HG02981 (cell line): ENCODE measurements around the gene IL21R.
A peak's percentile ranks its signal among the peaks of the same experiment; 100 is the strongest.

Experiments used
- ATAC-seq: cut with Tn5 transposase; IDR thresholded peaks from one replicate; pipeline ENCODE4 v1.9.1; 2021; ENCODE audit warnings: mild to moderate bottlenecking, moderate library complexity; ENCODE audit not compliant: unreplicated experiment

Gene IL21R

DNA sequence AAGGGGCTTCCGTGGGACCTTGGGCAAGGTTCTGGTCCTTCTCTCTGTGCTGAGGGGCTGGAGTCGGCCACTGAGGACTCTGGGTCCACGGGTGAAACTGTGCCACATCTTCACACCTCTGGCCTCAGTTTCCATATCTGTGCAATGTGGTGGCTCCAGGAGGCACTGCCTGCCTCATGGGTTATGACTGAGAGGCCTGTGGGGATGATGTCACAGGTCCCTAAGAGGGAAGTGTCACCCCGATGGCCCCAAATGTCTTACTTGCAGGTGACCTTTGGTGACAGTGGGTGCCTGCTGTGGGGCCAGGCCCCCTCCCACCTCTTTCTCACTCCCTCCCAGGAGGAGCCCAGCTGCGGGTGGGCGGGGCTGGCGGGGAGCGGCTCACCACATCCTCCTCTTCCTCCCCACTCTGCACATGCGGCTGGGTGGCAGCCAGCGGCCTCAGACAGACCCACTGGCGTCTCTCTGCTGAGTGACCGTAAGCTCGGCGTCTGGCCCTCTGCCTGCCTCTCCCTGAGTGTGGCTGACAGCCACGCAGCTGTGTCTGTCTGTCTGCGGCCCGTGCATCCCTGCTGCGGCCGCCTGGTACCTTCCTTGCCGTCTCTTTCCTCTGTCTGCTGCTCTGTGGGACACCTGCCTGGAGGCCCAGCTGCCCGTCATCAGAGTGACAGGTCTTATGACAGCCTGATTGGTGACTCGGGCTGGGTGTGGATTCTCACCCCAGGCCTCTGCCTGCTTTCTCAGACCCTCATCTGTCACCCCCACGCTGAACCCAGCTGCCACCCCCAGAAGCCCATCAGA is at the start of gene IL21R:
IL21R (plus strand) TSS at position 407 of the 801 bp plus-strand sequence. CDS start 27,898 bp downstream, outside the sequence.
- peak; percentile 55 for ATAC-seq

DNA sequence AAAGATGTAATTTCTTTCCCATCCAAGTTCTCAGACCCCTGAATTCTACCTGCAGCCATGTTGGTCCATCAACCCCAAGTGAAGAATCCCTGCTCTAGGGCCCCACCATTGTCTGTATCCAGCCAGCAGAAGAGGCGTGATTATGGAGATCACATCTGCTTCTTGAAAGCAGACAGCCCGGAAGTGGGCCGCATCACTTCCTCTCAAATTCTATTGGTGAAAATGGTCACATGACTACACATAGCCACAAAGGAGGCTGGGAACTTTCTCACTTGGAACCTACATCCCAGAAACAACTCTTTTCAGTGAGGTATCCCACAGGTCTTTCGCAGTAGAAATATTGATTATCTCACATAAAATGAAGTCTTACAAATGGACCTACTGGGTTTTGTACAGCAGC is 48.1 kb upstream of the IL21R start:
- ATAC-seq, result no peak

DNA sequence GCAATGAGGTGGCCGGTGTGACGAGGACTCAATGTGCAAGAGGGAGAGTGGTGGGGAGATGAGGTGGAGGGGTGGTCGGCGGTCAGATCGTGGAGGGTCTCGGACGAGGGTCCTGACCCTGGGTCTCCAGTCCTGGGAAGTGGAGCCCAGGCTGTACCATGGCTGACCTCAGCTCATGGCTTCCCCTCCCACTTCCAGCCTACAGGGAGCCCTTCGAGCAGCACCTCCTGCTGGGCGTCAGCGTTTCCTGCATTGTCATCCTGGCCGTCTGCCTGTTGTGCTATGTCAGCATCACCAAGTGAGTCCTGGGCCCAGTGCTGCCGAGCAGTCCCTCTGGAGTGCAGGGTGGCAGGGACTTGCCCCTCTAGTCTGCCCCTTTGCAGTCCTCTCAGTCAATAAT is 46.4 kb upstream of the IL21R start:
- ATAC-seq, result no peak

DNA sequence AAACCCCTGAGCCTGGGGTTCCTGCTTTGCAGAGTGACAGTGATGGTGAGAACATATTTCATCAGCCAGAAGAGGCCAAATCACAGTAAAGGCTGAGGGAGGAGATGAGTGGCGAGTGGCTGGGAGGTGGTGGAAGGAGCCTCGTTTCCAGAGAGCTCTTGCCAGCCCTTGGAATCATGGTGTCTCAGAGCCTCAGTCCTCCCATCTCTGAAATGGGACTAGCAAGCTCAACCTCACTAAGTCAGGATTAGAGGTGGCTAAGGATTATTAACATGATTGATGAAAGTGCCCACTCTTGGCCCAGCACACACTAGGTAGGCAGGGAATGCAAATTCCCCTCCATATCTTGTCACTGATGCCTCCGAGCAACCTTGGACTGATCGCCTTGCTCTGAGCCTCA is 45.2 kb upstream of the IL21R start:
- no peak for ATAC-seq

DNA sequence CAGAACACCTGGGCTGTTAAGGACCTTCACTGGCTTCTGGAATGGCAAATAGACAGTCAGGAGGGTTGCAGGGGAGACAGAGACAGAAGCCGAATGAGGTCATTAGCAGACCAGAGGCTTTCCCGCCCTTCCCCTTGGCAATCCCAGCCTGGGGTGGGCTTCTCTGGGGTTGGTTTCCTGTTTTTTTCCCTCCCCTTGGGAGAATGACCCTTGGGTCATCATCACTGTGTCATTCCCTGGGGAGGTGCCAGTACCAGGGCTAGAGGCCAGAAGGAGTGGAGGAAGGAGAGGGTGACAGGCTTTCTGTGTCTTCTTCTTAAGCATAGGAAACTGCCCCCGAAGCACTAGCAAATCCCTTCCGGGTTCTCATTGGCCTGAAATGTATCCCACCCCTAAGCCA is 42.9 kb upstream of the IL21R start:
- no peak for ATAC-seq

DNA sequence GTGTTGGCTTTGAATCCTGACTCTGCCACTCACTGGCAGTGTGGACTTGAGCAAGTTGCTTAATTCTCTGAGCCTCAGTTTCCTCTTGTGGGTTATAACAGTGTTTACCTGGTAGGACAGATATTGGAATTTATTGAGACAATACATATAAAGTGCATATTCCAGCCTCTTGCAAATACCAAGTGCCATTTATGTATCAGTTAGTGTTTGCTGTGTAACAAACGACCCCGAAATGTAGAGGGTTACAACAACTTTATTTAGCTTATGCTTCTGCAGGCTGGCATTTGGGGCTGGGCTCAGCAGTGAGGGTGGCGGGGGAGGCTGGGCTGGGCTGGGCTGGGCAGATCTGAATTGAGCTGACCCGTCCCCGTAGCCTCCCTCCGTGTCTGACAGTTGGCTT is 42.4 kb upstream of the IL21R start:
- no peak for ATAC-seq

DNA sequence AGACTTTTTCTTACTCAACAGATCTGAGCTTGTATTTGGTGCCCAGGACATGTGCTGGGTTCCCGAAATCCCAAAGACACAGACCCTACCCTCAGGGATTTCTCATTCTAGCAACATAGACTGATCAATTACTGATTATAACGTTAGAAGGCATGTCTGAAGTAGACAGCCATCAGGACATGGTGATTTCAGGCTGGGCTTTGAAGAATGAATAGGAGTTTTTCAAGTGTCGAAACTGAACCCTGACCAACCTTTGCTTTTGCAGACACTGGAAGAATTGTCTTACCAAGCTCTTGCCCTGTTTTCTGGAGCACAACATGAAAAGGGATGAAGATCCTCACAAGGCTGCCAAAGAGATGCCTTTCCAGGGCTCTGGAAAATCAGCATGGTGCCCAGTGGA is 40.0 kb upstream of the IL21R start:
- no peak for ATAC-seq

DNA sequence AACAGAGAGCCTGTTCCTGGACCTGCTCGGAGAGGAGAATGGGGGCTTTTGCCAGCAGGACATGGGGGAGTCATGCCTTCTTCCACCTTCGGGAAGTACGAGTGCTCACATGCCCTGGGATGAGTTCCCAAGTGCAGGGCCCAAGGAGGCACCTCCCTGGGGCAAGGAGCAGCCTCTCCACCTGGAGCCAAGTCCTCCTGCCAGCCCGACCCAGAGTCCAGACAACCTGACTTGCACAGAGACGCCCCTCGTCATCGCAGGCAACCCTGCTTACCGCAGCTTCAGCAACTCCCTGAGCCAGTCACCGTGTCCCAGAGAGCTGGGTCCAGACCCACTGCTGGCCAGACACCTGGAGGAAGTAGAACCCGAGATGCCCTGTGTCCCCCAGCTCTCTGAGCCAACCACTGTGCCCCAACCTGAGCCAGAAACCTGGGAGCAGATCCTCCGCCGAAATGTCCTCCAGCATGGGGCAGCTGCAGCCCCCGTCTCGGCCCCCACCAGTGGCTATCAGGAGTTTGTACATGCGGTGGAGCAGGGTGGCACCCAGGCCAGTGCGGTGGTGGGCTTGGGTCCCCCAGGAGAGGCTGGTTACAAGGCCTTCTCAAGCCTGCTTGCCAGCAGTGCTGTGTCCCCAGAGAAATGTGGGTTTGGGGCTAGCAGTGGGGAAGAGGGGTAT is 39.3 kb upstream of the IL21R start:
- ATAC-seq, result no peak

DNA sequence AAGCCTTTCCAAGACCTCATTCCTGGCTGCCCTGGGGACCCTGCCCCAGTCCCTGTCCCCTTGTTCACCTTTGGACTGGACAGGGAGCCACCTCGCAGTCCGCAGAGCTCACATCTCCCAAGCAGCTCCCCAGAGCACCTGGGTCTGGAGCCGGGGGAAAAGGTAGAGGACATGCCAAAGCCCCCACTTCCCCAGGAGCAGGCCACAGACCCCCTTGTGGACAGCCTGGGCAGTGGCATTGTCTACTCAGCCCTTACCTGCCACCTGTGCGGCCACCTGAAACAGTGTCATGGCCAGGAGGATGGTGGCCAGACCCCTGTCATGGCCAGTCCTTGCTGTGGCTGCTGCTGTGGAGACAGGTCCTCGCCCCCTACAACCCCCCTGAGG is 38.7 kb upstream of the IL21R start:
- no peak for ATAC-seq

DNA sequence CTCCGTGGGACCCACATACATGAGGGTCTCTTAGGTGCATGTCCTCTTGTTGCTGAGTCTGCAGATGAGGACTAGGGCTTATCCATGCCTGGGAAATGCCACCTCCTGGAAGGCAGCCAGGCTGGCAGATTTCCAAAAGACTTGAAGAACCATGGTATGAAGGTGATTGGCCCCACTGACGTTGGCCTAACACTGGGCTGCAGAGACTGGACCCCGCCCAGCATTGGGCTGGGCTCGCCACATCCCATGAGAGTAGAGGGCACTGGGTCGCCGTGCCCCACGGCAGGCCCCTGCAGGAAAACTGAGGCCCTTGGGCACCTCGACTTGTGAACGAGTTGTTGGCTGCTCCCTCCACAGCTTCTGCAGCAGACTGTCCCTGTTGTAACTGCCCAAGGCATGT is 38.2 kb upstream of the IL21R start:
- no peak for ATAC-seq

DNA sequence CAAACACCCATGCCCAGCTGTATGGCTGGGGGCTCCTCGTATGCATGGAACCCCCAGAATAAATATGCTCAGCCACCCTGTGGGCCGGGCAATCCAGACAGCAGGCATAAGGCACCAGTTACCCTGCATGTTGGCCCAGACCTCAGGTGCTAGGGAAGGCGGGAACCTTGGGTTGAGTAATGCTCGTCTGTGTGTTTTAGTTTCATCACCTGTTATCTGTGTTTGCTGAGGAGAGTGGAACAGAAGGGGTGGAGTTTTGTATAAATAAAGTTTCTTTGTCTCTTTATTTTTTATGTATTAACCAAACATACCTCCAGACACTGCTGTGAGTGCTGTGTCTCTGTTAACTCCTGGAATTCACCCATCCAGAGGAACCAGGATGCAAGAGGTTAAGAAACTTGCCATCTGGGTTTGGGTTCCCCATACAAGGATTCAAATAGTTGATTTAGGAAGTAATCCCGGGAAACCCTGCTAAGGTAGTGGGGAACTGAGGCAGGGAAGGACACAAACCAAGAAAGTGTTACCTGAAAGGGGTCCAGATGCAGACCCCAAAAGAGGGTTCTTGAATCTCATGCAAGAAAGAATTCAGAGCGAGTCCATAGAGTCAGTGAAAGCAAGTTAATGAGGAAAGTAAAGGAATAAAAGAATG is 37.4 kb upstream of the IL21R start:
- no peak for ATAC-seq

DNA sequence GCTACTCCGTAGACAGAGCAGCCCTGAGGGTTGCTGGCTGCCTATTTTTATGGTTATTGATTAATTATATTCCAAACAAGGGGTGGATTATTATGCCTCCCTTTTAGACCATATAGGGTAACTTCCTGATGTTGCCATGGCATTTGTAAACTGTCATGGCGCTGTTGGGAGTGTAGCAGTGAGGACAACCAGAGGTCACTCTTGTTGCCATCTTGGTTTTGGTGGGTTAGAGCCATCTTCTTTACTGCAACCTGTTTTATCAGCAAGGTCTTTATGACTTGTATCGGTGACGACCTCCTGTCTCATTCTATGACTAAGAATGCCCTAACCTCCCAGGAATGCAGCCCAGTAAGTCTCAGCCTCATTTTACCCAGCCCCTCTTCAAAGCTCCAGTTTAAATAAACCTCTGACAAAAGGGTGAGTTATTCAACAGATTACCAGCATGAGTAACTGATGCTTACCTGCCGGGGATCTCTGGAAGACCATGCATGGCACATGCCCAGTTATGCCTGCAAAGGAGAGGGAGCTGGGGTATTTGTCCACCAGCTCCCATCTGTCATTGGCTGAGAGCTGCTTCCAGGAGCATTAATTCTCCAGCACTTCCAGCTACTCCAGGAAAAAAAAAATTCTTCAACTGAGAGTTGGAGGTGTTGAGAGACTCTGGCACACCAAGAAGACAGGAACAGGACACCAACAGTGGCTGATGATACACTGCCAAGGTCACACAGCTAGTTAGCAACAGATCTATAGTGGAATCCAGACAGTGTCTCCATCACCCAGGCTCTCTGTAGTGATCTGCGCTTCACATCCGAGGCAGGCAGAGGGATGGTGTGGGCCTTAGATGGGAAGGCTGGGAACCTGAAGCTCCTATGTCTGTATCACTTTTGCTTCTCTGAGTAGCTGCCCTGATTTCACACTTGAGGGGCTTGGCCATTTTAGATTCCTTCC is 36.6 kb upstream of the IL21R start:
- no peak for ATAC-seq

DNA sequence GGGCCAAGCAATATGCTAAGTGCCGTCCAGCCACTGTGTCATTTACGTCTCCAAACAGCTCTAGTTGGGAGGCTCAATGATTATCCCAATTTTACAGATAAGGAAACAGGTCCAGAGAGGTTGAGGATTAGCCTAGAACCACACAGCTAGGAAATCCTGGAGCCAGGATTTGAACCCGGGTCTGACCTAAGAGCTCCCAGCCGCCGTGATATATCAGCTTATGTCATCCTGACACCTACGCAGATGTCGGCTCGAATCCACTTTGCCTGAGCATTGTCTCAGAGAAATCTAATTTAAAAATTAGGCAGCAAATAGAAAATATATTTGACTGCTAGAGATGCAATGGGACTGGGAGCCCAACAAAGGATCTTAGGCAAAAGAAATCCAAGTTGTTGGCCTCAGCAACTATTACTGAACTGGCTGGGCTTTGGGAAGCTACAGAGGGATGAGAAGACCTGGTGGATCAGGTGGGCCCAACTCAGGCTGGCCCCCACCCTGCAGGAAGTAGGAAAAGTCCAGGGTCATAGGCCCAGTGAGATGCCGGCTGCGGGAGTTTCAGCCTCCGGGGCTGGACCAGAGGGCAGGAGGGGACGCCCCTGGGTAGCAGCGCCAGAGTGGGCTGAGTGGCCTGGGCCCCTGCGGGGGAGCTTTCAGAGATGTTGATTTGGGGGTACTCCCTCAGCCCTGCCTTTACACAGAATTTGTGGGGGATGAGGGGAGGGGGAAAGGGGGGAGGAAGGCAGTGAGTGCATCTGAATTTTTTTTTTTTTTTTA is 35.1 kb upstream of the IL21R start:
- ATAC-seq, result peak; percentile 5

DNA sequence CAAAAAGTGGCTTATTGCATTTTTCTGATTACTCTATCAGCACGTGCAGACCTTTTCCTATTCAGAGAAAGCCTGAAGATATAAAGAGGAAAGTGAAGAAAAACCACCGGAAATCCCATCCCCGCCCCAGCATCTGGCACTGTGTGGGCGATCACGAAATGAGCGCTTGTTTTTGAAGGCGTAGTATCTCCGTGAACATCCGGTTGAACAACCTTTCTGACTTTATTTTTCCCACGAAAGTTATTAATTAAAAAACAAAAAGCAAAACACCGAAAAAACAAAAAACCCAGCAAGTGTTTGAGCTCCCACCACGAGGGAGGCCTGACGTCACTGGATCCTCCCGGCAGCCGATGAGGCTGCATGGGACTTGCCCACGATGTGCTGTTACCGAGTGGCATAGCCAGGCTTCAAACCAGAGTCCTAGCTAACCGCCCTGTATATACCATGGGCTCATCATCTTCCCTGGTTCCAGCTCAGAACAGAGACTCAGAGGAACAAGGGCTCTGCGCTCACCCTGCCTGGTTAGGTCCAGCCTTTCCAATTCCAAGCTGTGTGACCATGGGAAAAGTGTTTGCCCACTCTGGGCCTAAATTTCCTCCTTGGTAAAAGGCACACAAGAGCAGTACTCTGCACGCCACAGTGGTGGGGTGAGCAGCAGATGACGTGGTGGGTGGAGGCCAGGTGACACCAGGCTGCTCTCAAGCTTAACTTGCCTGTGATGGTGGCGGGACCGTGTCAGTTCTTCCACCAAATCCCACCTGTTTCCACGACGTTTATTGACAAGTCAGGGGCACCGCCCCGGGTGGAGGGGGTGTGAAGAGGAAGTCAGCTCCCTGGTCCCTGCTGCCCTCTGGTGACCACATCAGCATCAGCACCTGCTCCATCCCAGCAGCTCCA is 34.3 kb upstream of the IL21R start:
- ATAC-seq, result peak; percentile 67

DNA sequence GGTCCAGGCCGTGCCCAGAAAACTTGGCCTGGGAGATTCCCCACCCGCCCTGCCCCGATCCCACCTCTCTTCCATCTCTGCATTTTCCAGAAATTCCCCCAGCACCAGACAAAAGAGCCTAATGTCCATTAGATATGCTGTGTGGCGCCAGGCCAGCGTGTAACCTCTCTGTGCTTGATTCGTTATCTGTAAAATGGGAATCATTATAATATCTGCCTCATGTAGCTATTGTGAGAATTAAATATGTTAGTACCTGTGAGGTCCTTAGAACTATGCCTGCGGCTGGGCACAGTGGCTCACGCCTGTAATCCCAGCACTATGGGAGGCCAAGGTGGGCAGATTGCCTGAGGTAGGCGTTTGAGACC is 33.6 kb upstream of the IL21R start:
- no peak for ATAC-seq

DNA sequence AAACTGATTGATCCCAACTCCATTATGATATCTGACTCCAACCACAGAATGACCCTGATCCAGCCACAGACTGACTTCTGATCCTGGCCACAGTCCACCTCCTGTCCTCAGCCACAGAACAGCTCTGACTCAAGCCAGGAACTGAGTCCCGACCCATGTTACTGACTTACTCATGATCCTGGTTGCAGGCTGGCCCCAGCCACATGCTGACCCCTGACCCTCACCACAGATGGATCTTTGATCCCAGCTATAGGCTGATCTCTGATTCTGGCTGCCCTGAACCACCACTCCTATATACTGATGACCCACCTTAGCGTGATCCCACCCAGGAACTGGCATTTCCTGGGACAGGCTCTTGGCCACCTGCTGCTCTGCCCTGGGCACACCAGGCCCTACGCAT is 32.2 kb upstream of the IL21R start:
- no peak for ATAC-seq

DNA sequence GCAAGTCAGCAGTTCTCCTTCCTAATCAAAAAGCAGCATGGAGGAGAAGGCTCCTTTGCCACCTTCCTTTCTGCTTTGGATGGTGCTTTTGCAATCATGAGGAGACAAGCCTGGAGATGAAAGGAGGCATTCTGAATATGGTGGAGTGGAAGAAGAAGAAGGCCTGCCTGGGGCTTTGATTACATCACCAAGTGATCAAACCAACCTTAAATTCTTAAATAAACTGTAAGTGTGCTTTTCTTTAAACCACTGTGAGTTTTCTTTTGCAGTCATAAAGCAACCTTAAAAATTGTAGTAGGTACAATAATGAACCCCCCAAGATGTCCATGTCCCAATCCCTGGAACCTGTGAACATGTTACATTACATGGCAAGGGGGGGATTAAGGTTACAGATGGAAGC is 31.7 kb upstream of the IL21R start:
- ATAC-seq, result no peak

DNA sequence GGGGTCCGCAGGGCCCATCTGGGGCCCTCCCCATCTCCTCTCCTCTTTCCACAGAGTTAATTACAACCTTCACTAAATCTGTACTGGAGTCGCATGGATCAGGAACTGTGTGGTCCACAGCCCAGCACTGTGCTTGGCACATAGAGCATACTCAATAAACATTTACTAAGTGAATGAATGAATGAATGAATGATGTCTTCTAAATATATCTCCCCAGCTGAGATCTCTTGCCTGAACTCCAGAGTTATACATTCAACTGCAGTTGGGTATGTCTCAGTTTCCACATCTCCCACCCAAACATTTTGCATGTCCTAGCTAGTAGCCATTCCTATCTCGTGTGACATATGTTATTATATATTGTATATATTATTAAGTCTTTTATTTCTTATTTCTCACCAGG is 28.7 kb upstream of the IL21R start:
- ATAC-seq, result no peak

DNA sequence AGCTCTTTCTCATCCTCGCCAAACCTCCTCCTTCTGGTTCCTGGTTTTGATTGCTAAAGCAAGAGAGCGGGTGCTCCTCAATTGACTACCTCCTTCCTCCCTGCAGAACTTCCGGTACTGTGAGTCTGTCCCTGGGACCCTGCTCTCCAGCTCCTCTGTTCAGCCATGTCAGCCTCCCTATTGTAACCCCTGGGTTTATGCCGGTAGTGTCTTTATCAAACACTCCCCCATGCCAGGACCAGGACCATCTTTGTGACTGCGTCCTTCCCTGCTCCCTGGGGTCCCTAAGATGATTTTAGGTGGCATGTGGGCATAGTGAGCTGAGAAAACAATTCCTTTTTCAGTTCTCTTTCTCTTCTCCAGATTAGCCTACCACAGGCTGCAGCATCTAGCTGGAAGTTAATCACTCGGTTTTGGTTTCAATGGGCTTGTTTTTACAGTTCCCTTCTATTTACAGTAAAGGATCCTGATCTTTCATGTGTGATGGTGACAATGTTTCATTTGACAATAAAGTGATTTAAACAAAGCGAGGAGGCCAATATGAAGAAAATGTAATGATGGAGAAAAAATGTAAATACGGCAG is 27.7 kb upstream of the IL21R start:
- ATAC-seq, result peak; percentile 31
